GM12891 (cell line): ENCODE data around the gene GNB5.

Experiments used
- DNase-seq: peaks from one replicate; pipeline ENCODE4 v3.0.0; 2011; ENCODE audit warnings: low spot score; ENCODE audit not compliant: insufficient read length
- FAIRE-seq: peaks from 2 replicates; lab custom pipeline; 2011; peaks lifted over from hg19 to GRCh38; lab: Jason Lieb, UNC
- PAX5 ChIP-seq: IDR thresholded peaks from 2 replicates; pipeline ENCODE4 v1.6.1; 2011; ENCODE audit warnings: low read length, moderate library complexity, mild to moderate bottlenecking; ENCODE audit not compliant: insufficient read depth, severe bottlenecking
- POLR2A ChIP-seq: IDR thresholded peaks from 2 replicates; pipeline ENCODE4 v1.6.1; 2011; ENCODE audit warnings: low read depth, low read length, control low read depth
- POLR2AphosphoS5 ChIP-seq: IDR thresholded peaks from 2 replicates; pipeline ENCODE4 v1.6.1; 2011; ENCODE audit warnings: low read depth, low read length, control low read depth
- POU2F2 ChIP-seq: IDR thresholded peaks from 2 replicates; pipeline ENCODE4 v1.6.1; 2011; ENCODE audit warnings: low read depth, mild to moderate bottlenecking, control low read depth, low read length, moderate library complexity
- SPI1 ChIP-seq: IDR thresholded peaks from 2 replicates; pipeline ENCODE4 v1.6.1; 2011; ENCODE audit warnings: low read depth, low read length, control low read depth
- TAF1 ChIP-seq: IDR thresholded peaks from 2 replicates; pipeline ENCODE4 v1.6.1; 2011; ENCODE audit warnings: low read depth, low read length, control low read depth

GNB5 gene

DNA sequence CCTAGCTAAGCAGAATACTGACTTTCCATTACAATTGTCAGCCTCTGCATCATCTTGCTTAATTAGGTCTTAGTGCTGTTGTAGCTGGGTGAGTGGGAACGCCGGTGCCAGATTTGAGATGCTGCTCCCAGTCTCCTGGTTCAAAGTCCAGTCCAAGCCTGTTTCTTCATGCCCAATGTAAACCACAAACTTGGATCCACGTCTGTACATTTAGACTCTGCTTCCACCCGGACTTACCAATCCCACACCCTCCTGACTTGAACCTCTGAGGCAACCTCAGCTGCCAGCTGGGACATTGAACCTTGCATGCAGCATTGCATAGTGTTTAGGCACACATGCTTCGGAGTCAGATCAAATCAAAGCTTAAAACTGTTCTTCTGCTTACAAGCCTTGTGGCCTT, 121.6 kb downstream of the GNB5 start:
- FAIRE-seq (no peak), DNase-seq (no peak)
- TF ChIP-seq POLR2A (no peak), POLR2AphosphoS5 (no peak), SPI1 (no peak), POU2F2 (no peak), TAF1 (no peak), PAX5 (no peak)

DNA sequence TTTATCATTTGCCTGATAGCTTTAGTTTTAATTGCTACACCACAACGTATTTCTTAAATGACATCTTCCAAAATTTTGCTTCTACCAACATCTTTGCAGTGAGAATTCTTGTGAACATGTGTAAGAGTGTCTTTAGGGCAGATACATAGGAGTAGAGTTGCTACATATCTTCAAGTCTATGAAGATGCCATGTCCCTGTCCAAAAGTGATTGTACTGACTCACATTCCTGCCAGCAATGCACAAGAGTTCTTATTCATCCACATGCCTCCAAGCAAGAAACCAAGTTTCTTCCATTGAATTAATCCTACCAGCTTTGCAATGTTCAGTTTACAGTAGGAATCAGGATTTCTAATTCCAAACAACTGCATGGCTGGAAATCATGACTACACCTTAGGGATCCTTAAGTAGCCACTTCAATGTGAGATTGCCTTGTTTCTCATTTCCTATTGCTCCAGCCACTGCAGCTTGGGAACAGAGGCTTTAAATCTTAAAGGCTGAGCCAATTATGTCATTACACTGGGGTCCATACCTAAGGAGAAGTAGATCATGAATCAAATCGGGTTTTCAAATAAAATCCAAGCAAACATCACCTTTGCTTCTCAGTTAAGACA, 123.1 kb downstream of the GNB5 start:
- TF ChIP-seq POLR2AphosphoS5: no peak; the same call in 1 of the 2 replicates
- TF ChIP-seq POLR2A: no peak
- no peak for TF ChIP-seq SPI1
- no peak for TF ChIP-seq PAX5
- TF ChIP-seq POU2F2: no peak
- TF ChIP-seq TAF1: no peak
- FAIRE-seq: no peak
- DNase-seq: no peak

DNA sequence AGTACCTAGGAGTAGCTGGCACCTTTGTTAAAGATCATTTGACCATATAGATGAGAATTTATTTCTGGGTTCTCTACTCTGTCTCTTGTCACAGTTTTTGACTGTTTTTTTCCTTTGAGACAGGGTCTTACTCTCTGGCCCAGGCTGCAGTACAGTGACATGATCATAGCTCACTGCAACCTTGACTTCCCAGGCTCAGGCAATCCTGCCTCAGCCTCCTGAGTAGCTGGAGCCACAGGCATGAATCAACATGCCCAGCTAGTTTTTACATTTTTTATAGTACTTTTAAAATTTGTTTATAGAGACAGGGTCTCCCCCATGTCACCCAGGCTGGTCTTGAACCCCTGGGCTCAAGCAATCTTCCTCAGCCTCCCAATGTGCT, 123.7 kb downstream of the GNB5 start:
- DNase-seq (no peak), FAIRE-seq (no peak)
- TF ChIP-seq TAF1 (no peak), SPI1 (no peak), POLR2AphosphoS5 (no peak), PAX5 (no peak), POU2F2 (no peak), POLR2A (no peak)

DNA sequence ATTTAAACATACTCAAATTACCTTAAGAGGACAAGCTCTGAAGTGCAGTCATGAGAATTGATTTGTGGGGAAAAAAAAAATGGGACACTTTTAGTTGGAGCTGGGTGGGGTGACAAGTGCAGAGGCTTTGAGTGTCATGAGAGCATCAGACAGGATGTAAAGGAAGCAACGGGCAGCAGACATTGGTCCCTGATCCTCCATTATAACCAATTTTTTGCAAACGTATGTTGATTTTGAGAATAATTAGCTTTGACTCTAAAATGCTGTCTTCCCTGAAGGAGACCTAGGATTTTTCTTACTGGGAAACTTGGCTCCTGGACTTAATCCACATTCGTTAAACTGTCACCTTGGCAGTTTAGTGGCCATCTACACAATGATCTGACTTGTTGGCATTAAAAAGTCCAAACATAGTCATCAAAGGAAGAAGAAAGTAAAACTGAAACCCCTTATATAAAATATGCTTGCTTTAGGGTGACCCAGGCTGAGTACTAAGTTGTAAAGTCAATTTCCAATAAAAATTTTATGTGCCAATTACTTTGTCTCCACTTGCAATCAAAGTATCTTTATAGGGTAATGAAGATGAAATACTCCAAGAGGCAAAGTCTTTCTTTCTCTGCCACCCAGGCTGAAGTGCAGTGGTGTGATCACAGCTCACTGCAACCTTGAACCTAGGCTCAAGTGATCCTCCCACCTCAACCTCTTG, 124.2 kb downstream of the GNB5 start:
- no peak for FAIRE-seq
- no peak for DNase-seq
- TF ChIP-seq PAX5: no peak
- no peak for TF ChIP-seq POLR2A
- no peak for TF ChIP-seq TAF1
- 0 out of 2 replicates have a peak, but pooled peaks have one; percentile 17 for TF ChIP-seq POLR2AphosphoS5
- no peak for TF ChIP-seq SPI1
- TF ChIP-seq POU2F2: no peak
